Stimulated activated CD8-positive, alpha-beta memory T cell treated with anti-CD3 and anti-CD28 coated beads, Interleukin-2, amount 100 ng/mL, for 48 hours (primary cell): ENCODE results near the gene NPB.

Experiments used
- DNase-seq, 2 donors: peaks; one replicate each; pipeline ENCODE4 v3.0.0-alpha.2; 2020; ENCODE audit warnings: low read depth in 2 of 2

Gene NPB

GRCh38 chr17:81940538-81941483 lies 38.8 kb downstream of the NPB start:
- no peak for DNase-seq

GRCh38 chr17:81941484-81942166 lies 39.6 kb downstream of the NPB start:
- DNase-seq, result no peak

- no peak for DNase-seq
These were observed 40.1 kb downstream of the NPB start for GRCh38 chr17:81942167-81942553.

GRCh38 chr17:81944858-81945257 lies 42.8 kb downstream of the NPB start:
- DNase-seq, result no peak

GRCh38 chr17:81947189-81947588 lies 45.2 kb downstream of the NPB start, which contains the start of gene MYADML2:
Gene MYADML2 (minus strand): TSS chr17:81947233. CDS start chr17:81941741, 5,492 bp downstream.
- no peak for DNase-seq

GRCh38 chr17:81948635-81949378 lies 46.8 kb downstream of the NPB start:
- no peak for DNase-seq

GRCh38 chr17:81950501-81950900 lies 48.5 kb downstream of the NPB start:
- DNase-seq, result no peak

GRCh38 chr17:81951785-81952684 lies 50.0 kb downstream of the NPB start:
- no peak for DNase-seq
